Lung (tissue), 12 donors: Measurements from ENCODE around the gene CDK16. TPM values are rescaled to one million over a fixed set of nuclear protein-coding genes. Genes with fewer than 3 reads are reported as not detected.

Experiments used
- ATAC-seq: fragments of 200-7000 bp; cut with Tn5 transposase; one replicate; pipeline ENCODE4 v1.9.1; 2020; ENCODE audit warnings: moderate number of reproducible peaks; ENCODE audit not compliant: insufficient read depth, low FRiP score
- DNase-seq, 3 donors: peaks; one replicate each; pipeline ENCODE4 v3.0.0-alpha.2; 2013 to 2017
- H3K27ac ChIP-seq, 2 donors: one replicate each; pipeline ENCODE4 v1.5.1; 2013; ENCODE audit warnings: mild to moderate bottlenecking in 2 of 2, moderate library complexity in 2 of 2, control low read depth in 1 of 2, inconsistent platforms in 1 of 2, low read depth in 1 of 2, low read length in 1 of 2
- H3K27me3 ChIP-seq, 3 donors: one replicate each; pipeline ENCODE4 v1.5.1; 2013; ENCODE audit warnings: low read length in 2 of 3; ENCODE audit not compliant: control insufficient read depth in 3 of 3, insufficient read depth in 3 of 3
- H3K36me3 ChIP-seq, 4 donors: one replicate each; pipeline ENCODE4 v1.5.1; 2013; ENCODE audit warnings: low read length in 4 of 4, mild to moderate bottlenecking in 1 of 4, moderate library complexity in 1 of 4; ENCODE audit not compliant: control insufficient read depth in 4 of 4, insufficient read depth in 4 of 4
- H3K4me1 ChIP-seq, 5 donors: one replicate each; pipeline ENCODE4 v1.5.1; 2013; ENCODE audit warnings: low read length in 5 of 5, mild to moderate bottlenecking in 2 of 5, moderate library complexity in 1 of 5; ENCODE audit not compliant: control insufficient read depth in 5 of 5, insufficient read depth in 5 of 5
- H3K4me3 ChIP-seq: one replicate; pipeline ENCODE4 v1.5.1; 2013; ENCODE audit warnings: mild to moderate bottlenecking, control low read depth, moderate library complexity
- H3K9ac ChIP-seq, 2 donors: one replicate each; pipeline ENCODE4 v1.5.1; 2013; ENCODE audit warnings: low read length in 2 of 2, control low read depth in 1 of 2; ENCODE audit not compliant: insufficient read depth in 1 of 2
- H3K9me3 ChIP-seq, 4 donors: one replicate each; pipeline ENCODE4 v1.5.1; 2013; ENCODE audit warnings: low read length in 3 of 4, mild to moderate bottlenecking in 1 of 4, moderate library complexity in 1 of 4; ENCODE audit not compliant: control insufficient read depth in 4 of 4, insufficient read depth in 3 of 4
- whole genome bisulfite sequencing, 2 donors: extraction: QIAGEN DNeasy Blood & Tissue Kit; methylation state at CpG; one replicate each; pipeline ENCODE4 v1.1.7; 2013; 5-methylcytosine and 5-hydroxymethylcytosine counted together
- polyA plus RNA-seq, 2 donors: library from polyadenylated mRNA; stranded (reverse); fragments of 200-250 nt; gene quantifications; one replicate each; pipeline ENCODE4 v1.2.1, GENCODE V29; 2013
- total RNA-seq, 2 donors: library from RNA; depleted of rRNA in 1 of 2; stranded (reverse); fragments of >200 nt in 1 of 2; gene quantifications; one replicate each; pipeline ENCODE4 v1.2.1, GENCODE V29; 2014 to 2021
- TF ChIP-seq, protein P1 (sequence below): IDR thresholded peaks from 2 replicates; pipeline ENCODE4 v1.5.1; 2012; ENCODE audit warnings: mild to moderate bottlenecking; ENCODE audit errors: control extremely low read depth, extremely low read depth
- donor health status: control.
- donor health status: control.
- donor health status: Bipolar disorder and iron deficiency.
- donor health status: healthy.
- donor health status: DM: yes; HTN: yes; CAD: no.

CDK16 gene
- total and polyA plus RNA-seq, 4 donors, result 50.1 to 93.5 (median 60.5) TPM

DNA sequence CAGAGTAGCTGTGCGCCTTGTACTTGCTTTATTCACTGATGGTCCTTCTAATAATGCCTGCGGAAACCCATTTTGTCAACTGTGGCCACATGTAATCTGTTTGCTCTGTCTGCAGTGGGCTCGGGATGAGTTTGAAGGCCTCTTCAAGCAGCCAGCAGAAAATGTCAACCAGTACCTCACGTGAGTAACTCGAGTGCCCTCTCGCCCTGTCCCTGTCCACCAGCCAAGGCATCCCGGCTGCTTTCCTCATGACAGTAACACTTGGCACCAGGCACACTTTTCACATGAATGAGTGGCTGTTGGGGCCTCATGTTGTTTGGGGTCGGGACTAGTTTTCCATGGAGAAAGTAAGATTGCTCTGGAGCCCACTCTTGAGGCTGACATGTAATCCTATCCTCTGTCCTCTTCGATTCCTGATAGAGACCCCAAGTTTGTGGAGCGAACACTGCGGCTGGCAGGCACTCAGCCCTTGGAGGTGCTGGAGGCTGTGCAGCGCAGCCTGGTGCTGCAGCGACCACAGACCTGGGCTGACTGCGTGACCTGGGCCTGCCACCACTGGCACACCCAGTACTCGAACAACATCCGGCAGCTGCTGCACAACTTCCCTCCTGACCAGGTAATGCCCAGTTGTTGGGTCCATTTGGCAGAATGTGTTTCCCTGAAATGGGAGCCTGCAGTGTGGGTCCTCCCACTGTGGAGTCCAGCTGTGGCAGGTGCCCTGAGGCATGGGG lies 8.8 kb upstream of the CDK16 start:
- Histone ChIP-seq H3K4me3 (no peak overlapping the region), H3K9me3 (peaks cover 0 to 11% (median 0%) of the 10 kb centered on the region in 4 donors), H3K27ac (peak overlapping the region in 1 of 2 donors; percentile 17), H3K9ac (no peak overlapping the region), H3K36me3 (peaks cover 16 to 80% (median 72%) of the 10 kb centered on the region in 4 donors), H3K4me1 (no peaks in the 10 kb centered on the region), H3K27me3 (peaks cover 0 to 8% (median 0%) of the 10 kb centered on the region in 3 donors)
- 95% methylated on average over 16 of the region's 16 CpGs for WGBS, 2 donors
- no peak for DNase-seq
- no peak for ATAC-seq
- TF ChIP-seq, protein P1, sequence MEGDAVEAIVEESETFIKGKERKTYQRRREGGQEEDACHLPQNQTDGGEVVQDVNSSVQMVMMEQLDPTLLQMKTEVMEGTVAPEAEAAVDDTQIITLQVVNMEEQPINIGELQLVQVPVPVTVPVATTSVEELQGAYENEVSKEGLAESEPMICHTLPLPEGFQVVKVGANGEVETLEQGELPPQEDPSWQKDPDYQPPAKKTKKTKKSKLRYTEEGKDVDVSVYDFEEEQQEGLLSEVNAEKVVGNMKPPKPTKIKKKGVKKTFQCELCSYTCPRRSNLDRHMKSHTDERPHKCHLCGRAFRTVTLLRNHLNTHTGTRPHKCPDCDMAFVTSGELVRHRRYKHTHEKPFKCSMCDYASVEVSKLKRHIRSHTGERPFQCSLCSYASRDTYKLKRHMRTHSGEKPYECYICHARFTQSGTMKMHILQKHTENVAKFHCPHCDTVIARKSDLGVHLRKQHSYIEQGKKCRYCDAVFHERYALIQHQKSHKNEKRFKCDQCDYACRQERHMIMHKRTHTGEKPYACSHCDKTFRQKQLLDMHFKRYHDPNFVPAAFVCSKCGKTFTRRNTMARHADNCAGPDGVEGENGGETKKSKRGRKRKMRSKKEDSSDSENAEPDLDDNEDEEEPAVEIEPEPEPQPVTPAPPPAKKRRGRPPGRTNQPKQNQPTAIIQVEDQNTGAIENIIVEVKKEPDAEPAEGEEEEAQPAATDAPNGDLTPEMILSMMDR, result no peak

DNA sequence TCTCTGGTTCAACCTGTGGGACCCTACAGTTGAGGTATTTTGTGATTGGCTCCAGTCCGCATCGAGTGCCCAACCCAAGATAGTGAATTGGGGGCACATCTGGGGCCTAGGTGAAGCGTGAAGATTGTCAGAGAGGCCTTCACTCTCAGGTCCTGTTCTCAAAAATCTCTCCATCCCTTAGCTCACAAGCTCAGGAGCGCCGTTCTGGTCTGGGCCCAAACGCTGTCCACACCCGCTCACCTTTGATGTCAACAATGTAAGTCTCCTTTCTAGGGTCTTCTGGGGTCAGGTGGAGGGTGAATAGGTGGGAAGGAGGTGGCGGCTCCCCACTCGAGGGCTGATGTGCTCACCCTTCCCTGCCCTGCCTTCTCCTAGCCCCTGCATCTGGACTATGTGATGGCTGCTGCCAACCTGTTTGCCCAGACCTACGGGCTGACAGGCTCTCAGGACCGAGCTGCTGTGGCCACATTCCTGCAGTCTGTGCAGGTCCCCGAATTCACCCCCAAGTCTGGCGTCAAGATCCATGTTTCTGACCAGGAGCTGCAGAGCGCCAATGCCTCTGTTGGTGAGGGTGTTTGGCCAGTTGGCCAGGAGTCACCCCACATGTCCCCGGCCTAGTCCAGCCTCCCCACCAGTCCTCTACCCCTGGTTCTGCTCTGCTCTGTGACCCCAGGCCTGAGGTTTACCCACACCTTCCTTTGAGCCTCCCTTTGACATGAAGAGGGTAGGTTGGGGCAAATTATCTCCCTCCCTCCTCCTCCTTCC lies 7.6 kb upstream of the CDK16 start:
- no peak for ATAC-seq
- no peaks in the 10 kb centered on the region for H3K4me1 ChIP-seq
- 97% methylated on average over 14 to 15 of the region's 15 CpGs for WGBS, 2 donors
- TF ChIP-seq, protein P1, result no peak
- peaks cover 0 to 11% (median 0%) of the 10 kb centered on the region in 4 donors for H3K9me3 ChIP-seq
- H3K36me3 ChIP-seq, result peaks cover 14 to 82% (median 72%) of the 10 kb centered on the region in 4 donors
- peaks cover 0 to 8% (median 0%) of the 10 kb centered on the region in 3 donors for H3K27me3 ChIP-seq
- H3K9ac ChIP-seq, result no peak overlapping the region
- DNase-seq, result no peak
- no peak overlapping the region for H3K27ac ChIP-seq
- H3K4me3 ChIP-seq, result no peak overlapping the region

DNA sequence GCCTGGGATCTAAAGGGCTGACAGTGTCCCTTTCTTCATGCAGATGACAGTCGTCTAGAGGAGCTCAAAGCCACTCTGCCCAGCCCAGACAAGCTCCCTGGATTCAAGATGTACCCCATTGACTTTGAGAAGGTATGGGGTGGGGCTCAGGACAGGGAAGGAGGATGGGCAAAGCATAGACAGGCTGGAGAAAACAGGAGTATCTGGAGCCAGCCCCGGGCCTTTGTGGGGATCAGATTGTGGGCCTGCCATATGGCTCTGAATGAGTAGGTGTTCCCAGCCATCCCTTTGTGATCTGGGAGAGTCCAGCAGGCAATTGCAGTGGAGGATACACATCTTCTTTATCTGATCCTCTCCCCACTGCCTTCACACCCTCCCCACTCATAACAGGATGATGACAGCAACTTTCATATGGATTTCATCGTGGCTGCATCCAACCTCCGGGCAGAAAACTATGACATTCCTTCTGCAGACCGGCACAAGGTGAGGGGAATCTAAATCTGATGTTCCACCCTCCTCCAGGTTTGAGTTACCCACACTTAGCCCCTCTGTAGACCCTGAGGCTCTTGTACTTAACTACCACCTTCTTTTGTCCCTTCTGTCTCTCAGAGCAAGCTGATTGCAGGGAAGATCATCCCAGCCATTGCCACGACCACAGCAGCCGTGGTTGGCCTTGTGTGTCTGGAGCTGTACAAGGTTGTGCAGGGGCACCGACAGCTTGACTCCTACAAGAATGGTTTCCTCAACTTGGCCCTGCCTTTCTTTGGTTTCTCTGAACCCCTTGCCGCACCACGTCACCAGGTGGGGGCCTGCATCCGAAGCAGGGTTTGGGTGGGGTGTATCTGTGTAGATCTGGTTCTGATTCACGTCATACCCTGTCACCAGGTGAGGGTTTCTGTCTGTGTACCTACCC lies 5.8 kb upstream of the CDK16 start:
- Histone ChIP-seq H3K9ac (no peak overlapping the region), H3K4me3 (no peak overlapping the region), H3K27ac (no peak overlapping the region), H3K4me1 (peaks cover 0 to 13% (median 5%) of the 10 kb centered on the region in 5 donors), H3K9me3 (peaks cover 0 to 11% (median 0%) of the 10 kb centered on the region in 4 donors), H3K27me3 (peaks cover 0 to 8% (median 0%) of the 10 kb centered on the region in 3 donors), H3K36me3 (peaks cover 10 to 67% (median 63%) of the 10 kb centered on the region in 4 donors)
- ATAC-seq, result no peak
- DNase-seq, result no peak
- 94 to 97% methylated on average over 11 to 12 of the region's 12 CpGs for WGBS, 2 donors
- TF ChIP-seq, protein P1, result no peak
